Measurements from ENCODE around the gene SGCE. TPM values are rescaled to one million over a fixed set of nuclear protein-coding genes. Genes with fewer than 3 reads are reported as not detected.

SGCE gene
- polyA plus RNA-seq, 1 experiment: 76.1 TPM

DNA sequence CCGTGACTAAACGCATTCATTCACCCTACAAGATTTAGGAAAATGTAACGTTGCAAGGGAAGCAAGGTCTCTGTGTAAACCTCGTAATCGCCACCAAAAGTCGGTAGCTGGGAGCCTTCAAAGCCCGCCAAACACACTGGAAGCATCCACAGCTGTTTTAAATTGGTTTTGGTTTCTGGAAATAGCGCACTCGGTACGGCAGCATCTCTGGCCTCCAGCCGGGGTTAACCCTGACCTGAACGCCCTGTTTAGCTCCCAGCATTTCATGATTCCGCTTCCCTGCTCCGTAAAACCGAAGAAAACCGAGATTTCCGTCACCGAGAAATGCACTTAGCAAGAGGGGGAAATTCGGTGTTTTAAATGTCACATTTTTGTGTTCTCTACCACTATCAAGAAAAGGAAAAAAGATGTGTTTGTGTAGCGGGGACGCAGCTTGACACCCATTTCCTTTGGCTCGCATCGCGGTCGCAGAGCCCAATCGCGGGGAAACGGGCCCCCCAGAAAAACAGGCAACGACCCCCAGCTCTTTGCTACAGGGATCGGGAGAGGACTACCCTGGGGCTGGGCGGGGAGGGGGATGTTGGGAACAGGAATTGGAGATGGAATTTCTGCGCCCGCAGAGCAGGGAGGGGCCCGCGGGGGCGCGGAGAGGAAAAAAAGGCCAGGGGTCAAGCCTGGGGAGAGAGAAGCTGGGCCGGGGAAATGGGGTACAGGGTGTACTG lies 646 bp downstream of the SGCE start:
- CTCF ChIA-PET: interaction anchor here (0.6 to 3.2 kb wide), 23 partner anchors 8 to 1001 kb away, joined by 3 to 46 read pairs (median 4); no protein-coding TSS in a partner anchor
- H3K9me3 ChIP-seq (ENCODE audit: control insufficient read depth, insufficient read depth, low read length): peaks cover 20% of the 10 kb centered on the region

DNA sequence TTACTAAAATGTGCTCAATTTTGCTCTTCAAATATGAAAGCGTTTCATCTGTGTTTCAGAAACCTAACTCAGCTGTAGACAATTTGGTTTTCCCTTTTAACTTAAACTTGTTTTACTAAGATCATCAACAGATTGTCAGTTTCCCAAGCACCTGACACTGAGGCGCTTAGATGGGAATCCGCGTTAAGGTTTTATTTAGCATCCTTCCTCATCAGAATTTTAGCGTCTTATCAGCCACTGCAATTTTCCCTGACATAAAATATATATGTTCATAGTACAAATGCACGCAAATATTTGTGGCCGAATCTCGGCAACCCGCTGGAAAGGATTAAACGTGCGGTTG lies 1.2 kb downstream of the SGCE start:
- Histone ChIP-seq H3K27me3 (ENCODE audit: control insufficient read depth, insufficient read depth, low read length) (no peaks in the 10 kb centered on the region), H3K27ac (ENCODE audit: low read depth, low read length) (no peak overlapping the region), H3K9me3 (ENCODE audit: control insufficient read depth, insufficient read depth, low read length) (peaks cover 20% of the 10 kb centered on the region), H3K4me3 (ENCODE audit: low read depth, low read length) (peak overlapping the region; percentile 75)
- ChIA-PET POLR2A (interaction anchor here (0.6 to 0.8 kb wide), 3 partner anchors 43 to 602 kb away, joined by 3 to 7 read pairs (median 5); no protein-coding TSS in a partner anchor), CTCF (interaction anchor here (1.3 to 3.2 kb wide), 7 partner anchors 9 to 366 kb away, joined by 3 to 46 read pairs (median 6); no protein-coding TSS in a partner anchor)
- no peak for DNase-seq (ENCODE audit: low read depth, low spot score)
- TF ChIP-seq, protein P1, sequence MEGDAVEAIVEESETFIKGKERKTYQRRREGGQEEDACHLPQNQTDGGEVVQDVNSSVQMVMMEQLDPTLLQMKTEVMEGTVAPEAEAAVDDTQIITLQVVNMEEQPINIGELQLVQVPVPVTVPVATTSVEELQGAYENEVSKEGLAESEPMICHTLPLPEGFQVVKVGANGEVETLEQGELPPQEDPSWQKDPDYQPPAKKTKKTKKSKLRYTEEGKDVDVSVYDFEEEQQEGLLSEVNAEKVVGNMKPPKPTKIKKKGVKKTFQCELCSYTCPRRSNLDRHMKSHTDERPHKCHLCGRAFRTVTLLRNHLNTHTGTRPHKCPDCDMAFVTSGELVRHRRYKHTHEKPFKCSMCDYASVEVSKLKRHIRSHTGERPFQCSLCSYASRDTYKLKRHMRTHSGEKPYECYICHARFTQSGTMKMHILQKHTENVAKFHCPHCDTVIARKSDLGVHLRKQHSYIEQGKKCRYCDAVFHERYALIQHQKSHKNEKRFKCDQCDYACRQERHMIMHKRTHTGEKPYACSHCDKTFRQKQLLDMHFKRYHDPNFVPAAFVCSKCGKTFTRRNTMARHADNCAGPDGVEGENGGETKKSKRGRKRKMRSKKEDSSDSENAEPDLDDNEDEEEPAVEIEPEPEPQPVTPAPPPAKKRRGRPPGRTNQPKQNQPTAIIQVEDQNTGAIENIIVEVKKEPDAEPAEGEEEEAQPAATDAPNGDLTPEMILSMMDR (IDR thresholded peaks at IDR 0.05; ENCODE audit: low read depth, low read length): no peak

More for the DNA sequence above, 646 bp downstream of the SGCE start:
- no peaks in the 10 kb centered on the region for H3K27me3 ChIP-seq (ENCODE audit: control insufficient read depth, insufficient read depth, low read length)
- peak overlapping the region; percentile 75 for H3K4me3 ChIP-seq (ENCODE audit: low read depth, low read length)
- no peak for DNase-seq (ENCODE audit: low read depth, low spot score)
- H3K27ac ChIP-seq (ENCODE audit: low read depth, low read length): peak overlapping the region; percentile 59
- TF ChIP-seq, protein P1 (IDR thresholded peaks at IDR 0.05; ENCODE audit: low read depth, low read length): no peak
- POLR2A ChIA-PET: interaction anchor here (0.6 to 2.1 kb wide), 4 partner anchors 43 to 367 kb away, joined by 3 to 7 read pairs (median 5); no protein-coding TSS in a partner anchor

DNA sequence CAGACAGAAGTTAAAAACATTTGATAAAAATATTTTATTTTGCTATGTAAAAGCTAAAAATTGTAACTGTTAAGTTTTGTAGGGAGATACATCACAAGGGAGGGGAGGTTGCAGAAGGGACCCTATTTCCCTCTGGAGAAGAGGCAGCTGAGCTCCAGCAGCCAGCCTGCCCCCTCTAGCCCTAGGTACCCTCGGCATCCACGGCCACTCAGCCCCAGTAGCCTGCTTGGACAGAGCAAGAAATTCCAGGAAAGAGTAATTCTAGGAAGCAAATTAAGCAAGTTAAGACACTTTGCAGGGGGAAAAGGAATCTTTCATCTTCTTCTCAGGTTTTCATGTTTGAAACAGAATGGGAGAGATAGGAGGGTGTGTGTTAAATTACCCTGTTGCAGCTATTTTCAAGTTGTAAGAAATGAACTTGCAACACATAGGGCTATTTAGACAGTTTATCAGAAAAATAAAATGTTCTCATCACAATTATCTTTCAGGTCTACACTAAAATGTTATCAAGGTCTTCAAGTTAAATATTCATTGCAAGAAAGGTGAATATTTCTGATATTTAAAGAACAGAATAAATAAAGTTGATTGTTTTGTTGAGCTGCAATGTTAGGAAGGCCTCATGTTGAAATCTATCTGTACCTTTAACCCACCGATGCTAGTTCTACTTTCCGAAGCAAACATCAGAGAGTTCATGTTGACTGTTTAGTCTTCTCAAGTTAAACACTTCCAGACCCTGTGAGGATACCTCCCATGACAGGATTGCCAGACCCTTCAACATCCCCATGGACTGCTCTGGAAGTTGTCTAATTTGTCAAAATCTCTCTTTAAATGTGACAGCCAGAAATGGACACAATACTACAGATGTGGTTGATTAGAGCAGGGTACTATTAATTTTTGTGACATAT lies 5.5 kb downstream of the SGCE start:
- H3K4me3 ChIP-seq (ENCODE audit: low read depth, low read length): no peak overlapping the region
- POLR2A ChIA-PET: interaction anchor here (0.6 kb wide), 1 partner anchor 227 kb away, joined by 3 read pairs; no protein-coding TSS in a partner anchor
- CTCF ChIA-PET: no interaction called here
- H3K27ac ChIP-seq (ENCODE audit: low read depth, low read length): no peak overlapping the region
- no peaks in the 10 kb centered on the region for H3K27me3 ChIP-seq (ENCODE audit: control insufficient read depth, insufficient read depth, low read length)
- no peaks in the 10 kb centered on the region for H3K9me3 ChIP-seq (ENCODE audit: control insufficient read depth, insufficient read depth, low read length)
- no peak for DNase-seq (ENCODE audit: low read depth, low spot score)
- TF ChIP-seq, protein P1 (IDR thresholded peaks at IDR 0.05; ENCODE audit: low read depth, low read length): no peak

DNA sequence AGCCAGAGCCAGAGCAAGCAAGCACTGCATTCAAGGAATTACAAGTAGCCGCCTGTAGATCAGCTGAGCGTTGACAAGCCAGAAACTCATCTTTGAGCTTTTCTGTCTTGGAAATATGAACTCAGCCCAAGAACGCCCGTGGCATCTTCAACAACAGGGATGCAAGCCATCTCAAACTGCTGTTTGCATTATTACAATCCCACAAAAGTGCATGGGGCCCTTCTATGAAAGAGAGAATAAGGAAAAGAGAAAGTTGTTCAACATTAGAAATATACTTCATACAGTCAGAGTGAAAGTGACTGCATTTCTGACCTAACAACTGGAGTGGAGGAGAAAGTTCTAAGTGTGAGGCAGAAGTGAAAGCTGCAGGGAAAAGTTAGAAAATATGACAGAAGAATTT lies 6.5 kb downstream of the SGCE start:
- CTCF ChIA-PET: interaction anchor here (1.0 kb wide), 1 partner anchor 10 kb away, joined by 3 read pairs; no protein-coding TSS in a partner anchor
- Histone ChIP-seq H3K9me3 (ENCODE audit: control insufficient read depth, insufficient read depth, low read length) (no peaks in the 10 kb centered on the region), H3K4me3 (ENCODE audit: low read depth, low read length) (no peak overlapping the region), H3K27me3 (ENCODE audit: control insufficient read depth, insufficient read depth, low read length) (no peaks in the 10 kb centered on the region), H3K27ac (ENCODE audit: low read depth, low read length) (no peak overlapping the region)
- TF ChIP-seq, protein P1 (IDR thresholded peaks at IDR 0.05; ENCODE audit: low read depth, low read length): no peak
- POLR2A ChIA-PET: interaction anchor here (0.6 kb wide), 1 partner anchor 226 kb away, joined by 3 read pairs; no protein-coding TSS in a partner anchor
- DNase-seq (ENCODE audit: low read depth, low spot score): no peak

Measured in AG04450 (cell line).